PFSK-1 (cell line): ENCODE data around the gene COL5A2.

Experiments
- FOXP2 ChIP-seq: optimal IDR thresholded peaks from 2 replicates; pipeline ENCODE3; 2011; ENCODE audit warnings: borderline replicate concordance, control low read depth, inconsistent platforms; ENCODE audit not compliant: insufficient read depth; ENCODE audit errors: extremely low read length, extremely low read depth
- POLR2AphosphoS5 ChIP-seq: IDR thresholded peaks from 2 replicates; pipeline ENCODE4 v1.6.1; 2012; ENCODE audit warnings: low read depth, mild to moderate bottlenecking, control low read depth, low read length, moderate library complexity
- TAF1 ChIP-seq: IDR thresholded peaks from 2 replicates; pipeline ENCODE4 v1.6.1; 2012; ENCODE audit warnings: low read length, control low read depth, borderline replicate concordance; ENCODE audit not compliant: insufficient read depth
- TF ChIP-seq, protein P1 (sequence below), 2 experiments: IDR thresholded peaks; 2 replicates each; pipeline versions ENCODE4 v1.6.1 to v1.8.0; 2011 to 2012; ENCODE audit warnings: low read depth in 2 of 2, low read length in 2 of 2, control low read depth in 1 of 2, inconsistent platforms in 1 of 2, mild to moderate bottlenecking in 1 of 2, moderate library complexity in 1 of 2; ENCODE audit not compliant: insufficient read depth in 1 of 2

GRCh38 chr2:189222468-189223105 lies 43.0 kb upstream of the COL5A2 start:
- TF ChIP-seq TAF1 (no peak), POLR2AphosphoS5 (no peak), FOXP2 (no peak)
- TF ChIP-seq, protein P1, sequence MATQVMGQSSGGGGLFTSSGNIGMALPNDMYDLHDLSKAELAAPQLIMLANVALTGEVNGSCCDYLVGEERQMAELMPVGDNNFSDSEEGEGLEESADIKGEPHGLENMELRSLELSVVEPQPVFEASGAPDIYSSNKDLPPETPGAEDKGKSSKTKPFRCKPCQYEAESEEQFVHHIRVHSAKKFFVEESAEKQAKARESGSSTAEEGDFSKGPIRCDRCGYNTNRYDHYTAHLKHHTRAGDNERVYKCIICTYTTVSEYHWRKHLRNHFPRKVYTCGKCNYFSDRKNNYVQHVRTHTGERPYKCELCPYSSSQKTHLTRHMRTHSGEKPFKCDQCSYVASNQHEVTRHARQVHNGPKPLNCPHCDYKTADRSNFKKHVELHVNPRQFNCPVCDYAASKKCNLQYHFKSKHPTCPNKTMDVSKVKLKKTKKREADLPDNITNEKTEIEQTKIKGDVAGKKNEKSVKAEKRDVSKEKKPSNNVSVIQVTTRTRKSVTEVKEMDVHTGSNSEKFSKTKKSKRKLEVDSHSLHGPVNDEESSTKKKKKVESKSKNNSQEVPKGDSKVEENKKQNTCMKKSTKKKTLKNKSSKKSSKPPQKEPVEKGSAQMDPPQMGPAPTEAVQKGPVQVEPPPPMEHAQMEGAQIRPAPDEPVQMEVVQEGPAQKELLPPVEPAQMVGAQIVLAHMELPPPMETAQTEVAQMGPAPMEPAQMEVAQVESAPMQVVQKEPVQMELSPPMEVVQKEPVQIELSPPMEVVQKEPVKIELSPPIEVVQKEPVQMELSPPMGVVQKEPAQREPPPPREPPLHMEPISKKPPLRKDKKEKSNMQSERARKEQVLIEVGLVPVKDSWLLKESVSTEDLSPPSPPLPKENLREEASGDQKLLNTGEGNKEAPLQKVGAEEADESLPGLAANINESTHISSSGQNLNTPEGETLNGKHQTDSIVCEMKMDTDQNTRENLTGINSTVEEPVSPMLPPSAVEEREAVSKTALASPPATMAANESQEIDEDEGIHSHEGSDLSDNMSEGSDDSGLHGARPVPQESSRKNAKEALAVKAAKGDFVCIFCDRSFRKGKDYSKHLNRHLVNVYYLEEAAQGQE (IDR thresholded peaks at IDR 0.05; ENCODE audit: insufficient read depth in 1 of 2, low read depth in 2 of 2, low read length in 2 of 2), result no peak
